Measurements from ENCODE around the gene STX18.
"Not testable (repeated sequence)": the region's sequence is repeated elsewhere in the genome, so short reads cannot be mapped to it uniquely, and the experiment has no call there.

STX18 gene

DNA sequence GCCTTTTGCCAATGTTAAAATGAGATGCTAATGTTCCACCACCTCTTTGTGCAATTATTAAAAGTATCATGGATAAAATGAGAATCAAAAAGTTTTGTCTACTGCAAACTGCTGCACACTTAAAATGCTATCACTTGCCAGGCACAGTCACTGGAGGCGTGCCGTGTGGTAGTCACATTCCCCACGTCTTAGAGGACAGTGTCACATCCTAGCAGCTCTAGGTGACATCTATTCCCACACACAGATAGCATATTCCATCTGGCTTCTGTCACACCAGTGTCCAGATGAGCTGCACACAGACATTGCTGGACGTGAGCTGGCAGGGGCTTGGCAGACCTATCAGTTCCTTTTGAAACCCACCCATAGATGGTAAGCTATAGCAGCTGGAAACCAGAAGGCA lies 107.9 kb downstream of the STX18 start:
- DNase-seq: no peak

DNA sequence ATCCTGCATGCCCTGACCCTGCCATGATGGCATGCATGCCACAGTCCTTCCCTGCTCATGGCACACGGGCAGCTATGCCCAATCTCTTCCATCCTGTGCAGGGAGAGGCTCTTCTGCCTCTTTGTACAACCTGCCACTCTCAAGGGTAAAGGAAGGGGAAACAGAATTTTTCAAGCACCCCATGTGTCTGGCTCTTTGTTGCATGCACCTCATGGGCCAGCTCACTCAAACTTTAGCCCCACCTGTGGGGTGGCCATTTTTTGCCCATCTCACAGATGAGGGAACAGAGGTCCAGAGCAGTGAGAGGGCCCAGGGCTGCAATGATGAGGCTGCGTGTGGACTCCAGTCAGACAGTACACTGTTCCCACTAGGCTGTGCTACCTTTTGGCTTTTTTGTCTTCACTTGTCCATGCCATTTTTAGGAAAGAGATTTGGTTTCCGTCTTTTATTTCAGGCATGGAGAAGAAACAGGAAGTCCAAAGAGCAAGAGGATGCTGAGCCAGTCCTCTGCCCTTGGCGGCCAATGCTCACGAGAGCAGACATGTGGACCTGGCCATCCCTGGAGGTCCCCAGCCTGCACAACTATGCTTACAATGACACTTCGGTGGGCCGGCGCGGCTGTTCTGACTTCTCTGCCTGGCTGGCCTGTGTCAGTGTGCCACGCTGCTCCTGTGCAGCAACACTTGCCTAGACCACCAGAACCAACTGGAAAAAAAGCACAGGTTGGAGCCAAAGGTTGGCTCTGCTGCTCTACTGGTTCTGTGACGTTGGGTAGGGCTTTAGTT lies 109.3 kb downstream of the STX18 start:
- no peak for DNase-seq

DNA sequence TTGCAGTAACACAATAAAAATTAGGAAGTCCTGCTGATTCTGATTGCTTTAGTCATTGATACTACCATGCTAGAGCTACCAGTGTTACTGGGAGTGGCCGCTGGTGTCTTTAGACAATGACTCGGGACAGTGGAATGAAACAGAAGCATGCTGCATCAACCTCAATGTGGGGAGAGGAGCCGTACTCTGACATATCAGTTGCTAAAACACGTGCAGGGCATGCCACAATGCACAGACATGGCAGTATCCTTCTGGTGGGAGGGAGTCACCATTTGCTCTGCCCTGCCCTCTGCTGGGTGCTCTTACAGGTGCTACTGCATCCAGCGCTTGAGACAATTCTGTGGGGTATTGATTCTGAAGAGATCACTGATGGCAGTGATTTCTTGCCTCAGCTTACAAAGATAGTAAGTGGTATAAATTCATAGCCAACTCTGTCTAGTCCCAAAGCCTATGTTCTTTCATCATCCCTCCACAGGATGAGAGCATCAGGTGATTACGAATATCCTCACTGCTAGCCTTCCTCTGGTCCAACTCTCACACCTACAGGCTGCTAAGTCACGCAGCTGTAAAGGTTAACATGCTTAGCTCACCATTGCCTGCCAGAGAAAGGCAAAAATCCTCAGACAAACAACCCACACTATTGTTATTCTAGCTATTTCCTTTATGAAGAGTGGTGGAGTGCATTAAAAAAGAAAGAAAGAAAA lies 111.2 kb downstream of the STX18 start:
- peak; percentile 27 to 55 for DNase-seq

DNA sequence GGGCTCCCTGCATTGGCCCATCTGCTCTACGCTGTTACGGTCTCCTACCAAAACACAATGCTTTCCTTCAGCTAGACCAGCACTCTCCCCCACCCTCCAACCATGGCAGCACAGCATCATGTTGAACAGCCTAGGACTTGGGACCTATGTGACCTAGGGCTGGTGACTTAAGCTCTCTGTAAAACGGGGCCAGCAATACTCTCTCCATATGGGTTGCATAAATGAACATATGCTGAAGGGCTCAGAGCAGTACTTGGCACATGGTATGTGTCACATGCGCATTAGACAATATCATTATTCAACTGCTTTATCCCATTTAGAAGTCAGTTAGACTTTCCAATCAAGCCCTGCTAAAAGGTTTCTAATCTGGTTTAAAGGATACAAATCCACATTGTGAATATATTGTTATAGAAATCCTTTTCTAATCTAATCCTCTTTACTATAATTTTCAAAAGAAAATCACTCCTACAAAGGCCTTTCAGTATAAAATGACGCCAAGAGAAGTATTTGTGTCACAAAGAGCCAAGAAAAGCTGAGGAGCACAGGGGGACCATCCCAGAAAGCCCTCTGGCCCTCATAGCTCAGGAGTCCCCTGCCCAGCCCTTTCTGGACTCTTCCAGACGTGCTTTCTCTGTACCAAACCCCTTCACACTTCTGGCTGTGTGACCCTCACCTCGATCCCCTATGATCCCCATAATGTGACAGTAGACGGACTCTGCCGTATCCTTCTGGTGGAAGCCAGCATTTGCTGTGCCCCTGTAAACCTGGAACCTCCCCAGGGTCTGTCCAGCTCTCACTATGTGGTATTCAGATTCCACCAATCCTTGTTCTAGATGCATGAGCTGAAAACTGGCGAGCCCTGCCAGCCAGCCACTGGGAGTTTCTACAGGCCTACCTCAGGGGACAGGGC lies 112.6 kb downstream of the STX18 start:
- no peak for DNase-seq

DNA sequence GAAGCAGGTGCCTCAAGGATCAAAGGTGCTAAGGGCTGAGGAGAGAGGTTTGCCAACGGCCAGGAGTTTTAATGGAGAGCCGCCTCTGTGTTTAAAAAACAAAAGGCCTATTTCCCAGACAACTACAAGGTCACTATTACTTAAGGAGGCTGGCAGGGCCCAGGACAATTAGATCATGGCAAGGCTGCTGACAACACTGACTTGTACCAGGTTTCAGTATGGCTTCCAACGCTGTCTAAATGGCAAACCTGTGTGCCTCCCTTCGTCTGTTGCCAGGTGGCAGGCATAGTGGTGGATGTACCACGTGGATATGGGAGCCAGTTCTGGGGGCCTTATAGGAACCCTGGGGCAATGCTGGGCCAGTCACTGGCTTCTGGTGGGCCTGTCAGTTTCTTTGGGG lies 114.0 kb downstream of the STX18 start:
- no peak for DNase-seq

DNA sequence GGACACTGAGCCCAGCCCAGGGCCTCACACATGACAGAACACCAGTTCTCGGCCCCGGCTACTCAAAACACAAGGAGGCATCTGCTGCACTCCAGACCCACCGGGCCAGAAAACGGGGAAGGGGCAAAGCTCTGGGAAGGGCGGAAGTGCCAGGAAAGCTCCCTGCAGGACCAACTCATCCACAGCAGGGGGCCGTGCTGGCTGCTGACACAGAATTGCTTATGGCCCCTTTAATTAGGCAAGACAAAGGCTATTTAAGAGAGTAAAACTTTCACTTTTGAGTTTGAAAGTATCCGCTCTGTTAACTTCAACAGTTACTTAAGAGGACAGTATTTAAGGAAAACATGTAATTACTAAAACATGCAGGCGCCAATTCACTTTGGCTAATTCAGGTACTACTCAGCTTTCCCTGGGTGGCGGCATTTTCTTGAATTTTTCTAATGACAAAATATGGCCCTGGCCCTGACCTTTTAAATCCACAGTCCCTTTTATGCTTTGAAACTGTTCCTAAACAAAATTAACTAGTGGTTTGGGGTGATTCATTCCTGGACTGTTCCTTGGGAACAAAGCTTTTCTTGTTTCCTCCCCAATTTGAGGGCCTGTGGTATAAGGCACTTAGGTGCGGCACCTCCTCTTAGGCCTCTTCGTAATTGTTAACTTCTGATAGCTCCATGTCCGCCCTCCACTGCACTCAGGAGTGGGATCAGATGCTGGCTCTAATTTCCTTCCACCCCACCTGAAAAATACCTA lies 114.6 kb downstream of the STX18 start:
- DNase-seq: no peak

DNA sequence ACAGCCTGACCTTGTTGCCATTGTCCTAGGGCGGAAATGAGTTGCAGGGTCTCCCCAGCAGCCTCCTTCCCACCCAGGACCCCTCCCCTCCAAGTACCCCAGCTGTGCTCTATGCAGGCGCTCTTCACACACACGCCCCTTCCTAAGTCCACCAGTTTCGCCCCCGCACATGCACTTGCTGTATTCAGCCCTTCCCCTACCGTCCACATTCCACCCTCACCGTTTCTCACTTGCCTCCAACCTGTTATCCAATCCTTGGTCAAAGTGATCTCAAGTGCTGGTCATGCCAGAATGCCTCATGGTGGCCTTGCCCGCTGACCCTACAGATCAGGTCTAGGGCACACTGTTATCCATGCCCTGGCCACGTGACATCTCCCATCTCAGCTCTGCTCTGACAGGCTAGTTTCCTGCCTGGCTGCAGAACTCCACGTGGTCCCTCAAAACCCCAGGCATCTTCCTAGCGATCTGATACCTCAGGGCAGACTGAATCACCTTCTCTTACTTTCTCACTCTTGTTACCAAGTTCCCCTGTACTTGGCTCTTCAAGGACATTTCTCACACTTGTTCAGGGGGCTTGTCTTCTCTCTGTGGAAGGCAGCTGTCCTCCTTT lies 115.2 kb downstream of the STX18 start:
- no peak for DNase-seq

DNA sequence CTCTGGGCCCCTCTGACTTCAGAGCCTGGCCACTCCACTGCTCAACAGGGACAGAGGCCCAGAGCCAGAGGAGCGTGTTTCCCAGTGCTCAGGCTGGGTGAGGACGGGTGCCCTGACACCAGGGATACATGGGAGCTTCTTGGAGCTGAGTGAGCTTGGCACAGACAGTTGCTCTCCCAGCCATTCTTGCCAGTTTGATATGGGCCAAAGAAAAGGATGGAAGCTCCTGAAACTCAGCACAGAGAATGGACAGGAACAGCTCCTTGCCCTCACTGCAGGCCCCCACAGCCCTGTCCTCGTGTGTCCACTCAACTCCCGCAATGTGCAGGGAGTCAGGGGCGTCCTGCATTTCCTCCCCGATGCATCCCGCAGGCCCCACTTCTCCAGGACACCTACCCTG lies 116.2 kb downstream of the STX18 start:
- no peak for DNase-seq

DNA sequence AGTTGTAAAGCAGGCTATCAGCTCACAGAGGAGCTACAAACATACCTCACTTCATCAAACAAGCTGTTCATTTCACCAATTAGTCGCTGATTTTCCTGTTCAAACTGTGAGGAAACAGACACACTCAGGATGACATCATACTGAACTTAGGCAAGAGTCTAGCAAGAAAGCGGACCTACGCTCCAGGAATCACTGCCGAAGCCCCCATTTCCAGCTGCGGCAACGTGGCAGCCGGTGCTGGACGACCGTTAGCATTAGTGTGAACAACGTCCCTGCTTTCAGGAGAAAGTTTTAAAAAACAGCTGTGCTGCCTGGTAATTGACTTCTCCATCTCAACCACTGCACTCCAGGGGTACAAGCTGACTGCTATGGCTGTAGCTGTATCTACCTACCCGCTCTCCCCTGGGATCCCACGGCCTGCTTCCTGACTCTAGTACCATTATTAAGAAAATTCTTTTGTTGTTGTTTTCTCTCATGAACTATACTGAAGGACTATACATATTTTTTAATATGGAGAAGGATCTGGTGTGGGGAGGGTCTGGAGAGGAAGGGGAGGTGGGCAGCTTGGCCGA lies 116.6 kb downstream of the STX18 start:
- DNase-seq: no peak

DNA sequence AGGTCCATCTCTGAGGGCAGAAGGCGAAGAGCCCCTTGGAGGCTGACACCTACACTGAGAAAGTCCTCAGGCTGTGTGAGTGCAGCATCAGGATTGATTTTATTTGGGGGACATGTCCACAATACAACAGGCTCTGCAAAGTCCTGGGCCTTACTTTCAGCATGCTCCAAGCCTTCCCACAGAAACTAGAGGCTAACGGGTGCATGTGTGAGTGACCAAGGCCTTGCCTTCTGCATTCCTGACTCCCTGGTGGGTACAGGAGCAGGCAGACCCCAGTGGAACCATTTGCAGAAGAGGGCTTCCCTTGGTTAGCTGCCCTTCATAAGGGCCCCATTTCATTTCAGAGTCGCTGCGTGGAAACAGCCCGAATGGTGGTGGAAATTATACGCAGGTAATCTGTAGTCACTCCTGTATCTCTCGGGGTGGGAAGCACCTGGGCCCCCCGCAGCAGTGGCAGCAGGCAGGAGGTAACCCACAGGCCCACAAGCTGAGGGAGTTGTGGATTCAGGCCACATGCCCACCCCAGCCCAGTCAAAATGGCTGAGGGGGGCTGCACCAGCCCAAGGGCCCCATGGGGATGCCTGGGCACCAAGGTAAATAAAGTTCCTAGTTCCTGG lies 117.2 kb downstream of the STX18 start:
- DNase-seq: no peak

DNA sequence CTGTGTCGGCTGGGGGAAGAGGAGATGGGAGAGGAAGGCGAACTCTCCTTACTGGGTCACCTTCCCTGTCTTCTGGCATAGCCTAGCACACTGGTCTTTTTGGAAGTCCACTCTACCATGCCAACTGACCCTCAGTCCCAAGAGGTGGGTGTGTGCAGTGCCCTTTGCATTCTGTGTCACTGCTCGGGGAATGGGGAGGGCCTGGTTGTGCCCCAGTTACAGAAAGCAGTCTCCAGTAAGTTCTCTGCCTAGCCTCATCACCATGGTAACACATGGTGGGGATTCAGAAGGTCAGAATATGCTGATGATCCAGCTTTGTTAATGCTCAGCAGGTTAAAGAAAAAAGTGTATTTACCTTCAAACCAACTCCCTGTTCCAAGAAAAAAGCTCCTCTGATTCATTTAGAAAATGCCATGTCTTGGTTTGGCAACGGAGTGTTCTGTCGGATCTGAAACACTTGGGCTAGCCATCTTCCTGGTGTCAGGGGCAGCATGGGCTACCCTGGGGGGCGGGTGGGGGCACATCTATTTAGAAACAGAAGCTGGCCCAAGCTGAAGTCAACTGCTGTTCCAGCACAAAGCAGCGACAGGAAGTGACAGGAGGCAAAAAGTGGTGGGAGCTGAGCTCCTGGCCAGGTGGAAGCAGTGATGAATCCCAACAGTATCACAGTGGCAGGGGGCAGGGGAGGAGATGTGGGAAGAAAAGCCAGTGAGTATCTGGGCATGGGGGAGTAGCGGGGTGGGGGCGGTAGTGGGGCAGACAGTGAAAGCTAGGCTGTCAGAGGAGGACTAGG lies 117.9 kb downstream of the STX18 start:
- DNase-seq: no peak

DNA sequence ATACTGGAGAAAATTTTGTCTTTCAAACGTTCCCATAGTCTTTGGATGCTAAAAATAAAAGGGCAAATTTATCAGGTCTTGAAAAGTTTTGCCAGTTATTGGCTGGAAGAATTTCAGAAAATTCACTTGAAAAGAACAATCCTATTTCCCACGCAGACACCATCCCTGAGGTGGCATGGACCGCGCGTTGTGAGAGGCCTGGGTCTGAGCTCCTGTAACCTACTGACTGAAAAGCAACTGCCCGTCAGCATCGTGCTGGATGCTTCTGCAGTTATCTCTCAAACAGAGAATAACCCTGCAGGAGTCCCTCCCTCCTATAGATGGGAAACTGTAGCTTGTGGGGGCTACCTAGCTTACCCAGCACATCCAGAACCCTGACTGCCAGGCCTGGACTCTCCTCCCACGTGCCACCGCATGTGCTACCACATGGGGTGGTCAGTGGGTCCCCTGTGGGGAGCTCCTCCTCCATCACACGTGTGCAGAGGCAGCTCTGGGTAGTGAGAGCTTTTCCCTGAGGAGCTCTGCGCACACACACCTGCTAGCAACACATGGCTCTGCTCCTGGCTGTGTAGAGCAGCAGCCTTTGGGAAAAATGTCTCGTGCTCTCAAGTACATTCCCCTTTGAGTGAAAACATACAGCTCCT lies 118.9 kb downstream of the STX18 start:
- no peak for DNase-seq

DNA sequence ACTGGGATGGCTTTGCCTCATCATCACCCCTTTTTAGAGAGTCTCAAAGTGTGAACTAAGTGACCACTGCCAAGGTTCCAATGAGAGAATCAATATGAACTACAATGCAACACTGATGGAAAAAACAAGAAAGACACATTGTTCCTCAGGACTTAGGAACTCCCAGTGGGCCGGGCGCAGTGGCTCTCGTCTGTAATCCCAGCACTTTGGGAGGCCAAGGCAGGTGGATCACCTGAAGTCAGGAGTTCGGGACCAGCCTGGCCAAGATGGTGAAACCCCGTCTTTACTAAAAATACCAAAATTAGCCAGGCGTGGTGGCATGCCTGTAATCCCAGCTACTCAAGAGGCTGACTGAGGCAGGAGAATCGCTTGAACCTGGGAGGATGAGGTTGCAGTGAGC lies 119.7 kb downstream of the STX18 start:
- DNase-seq: not testable (repeated sequence)

DNA sequence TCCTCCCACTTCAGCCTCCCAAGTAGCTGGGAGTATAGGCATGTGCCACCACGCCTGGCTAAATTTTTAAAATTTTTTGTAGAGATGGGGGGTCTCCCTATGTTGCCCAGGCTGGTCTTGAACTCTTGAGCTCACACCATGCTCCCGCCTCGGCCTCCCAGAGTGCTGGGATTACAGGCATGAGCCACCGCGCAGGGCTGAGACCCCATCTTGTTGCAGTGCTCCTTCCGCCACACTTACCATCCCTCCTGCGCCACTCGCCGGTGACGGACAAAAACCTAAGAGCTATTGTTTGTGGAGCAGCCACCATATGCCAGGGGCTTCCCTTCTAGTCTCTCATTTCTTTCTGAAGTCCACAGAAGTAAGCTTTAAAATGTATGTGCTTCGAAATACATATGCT lies 120.5 kb downstream of the STX18 start:
- DNase-seq: no peak

DNA sequence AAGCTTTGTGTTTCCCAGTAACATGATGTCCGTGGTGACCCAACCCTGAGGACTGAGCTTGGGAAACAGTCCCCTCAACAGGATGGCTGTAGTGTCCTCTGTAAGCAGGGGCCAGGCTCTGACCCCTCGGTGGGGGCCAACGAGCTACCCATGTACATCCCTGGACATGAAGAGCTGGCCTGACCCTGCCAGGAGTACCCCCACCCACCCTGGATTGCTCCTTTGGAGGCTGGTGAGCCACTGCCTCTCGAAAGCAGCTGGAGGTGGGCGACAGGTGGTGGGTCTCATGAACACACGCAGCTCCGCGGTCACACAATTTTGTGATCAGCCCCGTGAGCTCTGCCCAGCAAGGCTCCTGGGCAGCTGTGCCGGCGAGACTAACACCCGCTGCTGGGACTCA lies 121.4 kb downstream of the STX18 start:
- DNase-seq: no peak

DNA sequence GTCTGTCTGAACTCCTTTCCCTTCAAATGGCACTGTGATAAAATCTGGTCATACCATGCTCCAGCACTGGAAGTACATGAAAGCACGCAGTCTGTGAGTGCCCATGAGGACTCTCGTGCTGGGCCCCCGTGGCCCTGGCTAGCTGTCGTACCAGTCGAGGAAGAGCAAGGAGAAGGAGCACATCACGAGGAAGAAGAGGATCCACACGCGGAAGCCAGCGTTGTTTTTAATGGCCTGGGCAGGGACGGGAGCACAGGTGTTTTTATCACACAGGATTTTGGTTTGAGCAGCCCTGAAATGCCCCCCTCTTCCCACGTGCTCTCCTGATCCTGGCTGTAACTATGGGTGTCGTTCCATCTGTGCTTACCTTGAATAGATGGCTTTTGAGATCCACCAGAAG lies 122.0 kb downstream of the STX18 start:
- DNase-seq: no peak

DNA sequence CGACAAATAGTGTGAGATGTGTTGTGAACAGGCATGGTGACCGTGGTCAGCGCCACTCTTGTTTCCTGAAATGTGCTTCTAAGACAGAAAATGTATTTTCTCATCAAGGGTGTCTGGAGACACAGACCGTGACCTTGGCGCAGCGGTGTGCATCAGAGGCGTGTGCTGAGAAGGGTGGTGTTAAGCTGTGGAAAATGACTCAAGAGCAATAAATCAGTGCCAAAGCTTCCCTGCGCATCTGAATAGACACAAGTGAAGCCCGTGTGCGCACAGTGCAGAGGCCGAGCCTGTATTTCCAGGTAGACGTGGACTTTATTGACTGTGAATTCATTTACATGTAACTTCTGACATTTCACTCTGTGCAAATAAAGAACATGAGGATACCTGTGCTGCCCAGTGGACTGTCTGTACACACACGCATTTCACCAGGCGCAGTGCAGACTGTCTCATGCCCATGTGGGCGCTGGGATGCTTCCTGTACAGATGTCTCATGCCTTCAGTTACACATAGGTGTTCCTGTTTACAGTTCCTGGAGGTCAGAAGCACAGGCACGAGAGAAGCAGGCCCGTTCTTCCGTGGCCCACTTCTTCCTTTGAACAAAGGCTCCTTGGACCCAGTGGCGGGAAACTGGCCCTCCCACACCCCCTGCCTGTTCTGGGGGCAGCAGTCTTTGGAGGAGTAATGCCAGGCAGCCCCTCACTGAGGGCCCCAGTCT lies 123.0 kb downstream of the STX18 start:
- DNase-seq: no peak

DNA sequence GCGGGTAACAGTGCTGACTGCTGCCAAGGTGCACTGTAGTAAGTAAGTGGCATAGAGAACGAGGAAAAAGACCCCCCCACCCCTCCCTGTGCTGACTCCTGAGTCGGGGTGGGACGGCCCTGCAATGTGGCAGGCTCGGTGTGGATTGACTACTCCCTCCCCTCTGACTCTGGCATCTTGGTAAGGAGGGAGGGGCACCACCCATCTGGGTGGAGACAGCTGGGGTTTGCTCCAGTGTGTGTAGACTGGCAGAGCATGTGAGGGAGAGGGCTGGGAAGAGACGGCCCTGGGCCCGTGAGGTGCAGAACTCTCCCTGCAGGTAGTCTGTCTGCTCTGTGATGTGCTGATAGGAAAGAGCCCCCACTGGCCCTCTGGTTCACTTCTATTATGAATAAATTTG lies 124.0 kb downstream of the STX18 start:
- no peak for DNase-seq

DNA sequence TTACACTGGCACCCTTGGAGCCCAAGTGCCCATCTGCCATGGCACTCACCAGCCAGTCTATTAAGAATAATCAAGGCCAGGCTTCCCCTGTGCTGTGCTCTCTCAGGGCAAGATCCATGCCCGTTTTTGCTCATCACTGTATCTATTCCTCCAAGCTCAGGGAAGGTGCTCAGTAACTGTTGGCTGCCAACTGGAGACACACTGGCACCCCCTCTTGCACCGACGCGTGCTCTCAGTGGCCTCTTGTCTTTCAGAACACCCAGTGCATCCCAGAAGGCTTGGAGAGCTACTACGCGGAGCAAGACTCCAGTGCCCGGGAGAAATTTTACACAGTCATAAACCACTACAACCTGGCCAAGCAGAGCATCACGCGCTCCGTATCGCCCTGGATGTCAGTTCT lies 124.9 kb downstream of the STX18 start:
- no peak for DNase-seq

Data from CD4-positive, alpha-beta T cell treated with Interferon alpha-2 for 1 hour (primary cell).